GM18868 (cell line): ENCODE results near the gene VLDLR.
A peak's percentile ranks its signal among the peaks of the same experiment; 100 is the strongest.

Source experiments
- ATAC-seq: cut with Tn5 transposase; IDR thresholded peaks from one replicate; pipeline ENCODE4 v1.9.1; 2021; ENCODE audit warnings: mild to moderate bottlenecking, moderate library complexity; ENCODE audit not compliant: unreplicated experiment

VLDLR gene

GRCh38 chr9:2620919-2621721, 467 bp upstream of the VLDLR start:
- ATAC-seq = peak; percentile 58

GRCh38 chr9:2622461-2623287, 1.1 kb downstream of the VLDLR start:
- ATAC-seq = peak; percentile 22

- no peak for ATAC-seq
These were observed 1.9 kb downstream of the VLDLR start for GRCh38 chr9:2623288-2624050.

- ATAC-seq = no peak
These were observed 2.6 kb downstream of the VLDLR start for GRCh38 chr9:2624051-2624682.

GRCh38 chr9:2625427-2625826, 3.8 kb downstream of the VLDLR start:
- ATAC-seq = no peak

- no peak for ATAC-seq
These were observed 7.3 kb downstream of the VLDLR start for GRCh38 chr9:2628919-2629318.

- no peak for ATAC-seq
These were observed 8.6 kb downstream of the VLDLR start for GRCh38 chr9:2630158-2630557.

GRCh38 chr9:2631263-2631662, 9.7 kb downstream of the VLDLR start:
- ATAC-seq = no peak

- ATAC-seq = no peak
These were observed 12.6 kb downstream of the VLDLR start for GRCh38 chr9:2634153-2634552.

GRCh38 chr9:2634818-2635217, 13.2 kb downstream of the VLDLR start:
- no peak for ATAC-seq

- no peak for ATAC-seq
These were observed 14.3 kb downstream of the VLDLR start for GRCh38 chr9:2635922-2636321.

GRCh38 chr9:2637390-2637789, 15.8 kb downstream of the VLDLR start:
- ATAC-seq = no peak

GRCh38 chr9:2638871-2639673, 17.5 kb downstream of the VLDLR start:
- ATAC-seq = peak; percentile 97

GRCh38 chr9:2639786-2640185, 18.2 kb downstream of the VLDLR start:
- no peak for ATAC-seq

- no peak for ATAC-seq
These were observed 19.0 kb downstream of the VLDLR start for GRCh38 chr9:2640570-2640969.

- no peak for ATAC-seq
These were observed 19.4 kb downstream of the VLDLR start for GRCh38 chr9:2641033-2641432.

GRCh38 chr9:2642068-2642467, 20.5 kb downstream of the VLDLR start:
- ATAC-seq = no peak

GRCh38 chr9:2645569-2645968, 24.0 kb downstream of the VLDLR start:
- peak; percentile 90 for ATAC-seq

- no peak for ATAC-seq
These were observed 33.9 kb downstream of the VLDLR start for GRCh38 chr9:2655411-2655901.

GRCh38 chr9:2657427-2657826, 35.8 kb downstream of the VLDLR start:
- peak; percentile 52 for ATAC-seq
